HG03196 (cell line): ENCODE results near the gene SFI1.
"Not testable (repeated sequence)": the region's sequence is repeated elsewhere in the genome, so short reads cannot be mapped to it uniquely, and the experiment has no call there.

ENCODE experiments used
- ATAC-seq: cut with Tn5 transposase; IDR thresholded peaks from one replicate; pipeline ENCODE4 v1.9.1; 2021; ENCODE audit not compliant: unreplicated experiment

SFI1 gene

GRCh38 chr22:31496007-31496734, at the start of gene SFI1:
Gene SFI1 (plus strand): TSS chr22:31496536. CDS start chr22:31508285, 11,749 bp downstream.
- ATAC-seq = peak; percentile 83

- no peak for ATAC-seq
Measured at GRCh38 chr22:31446767-31447166, 49.6 kb upstream of the SFI1 start.

- ATAC-seq = no peak
Measured at GRCh38 chr22:31447337-31447736, 49.0 kb upstream of the SFI1 start.

- ATAC-seq = no peak
Measured at GRCh38 chr22:31448382-31448781, 48.0 kb upstream of the SFI1 start.

- ATAC-seq = no peak
Measured at GRCh38 chr22:31449506-31449905, 46.8 kb upstream of the SFI1 start.

- ATAC-seq = no peak
Measured at GRCh38 chr22:31451709-31452571, 44.4 kb upstream of the SFI1 start.

GRCh38 chr22:31461699-31462098, 34.6 kb upstream of the SFI1 start:
- no peak for ATAC-seq

- ATAC-seq = no peak
Measured at GRCh38 chr22:31465307-31465706, 31.0 kb upstream of the SFI1 start.

- no peak for ATAC-seq
Measured at GRCh38 chr22:31474743-31475142, 21.6 kb upstream of the SFI1 start.

GRCh38 chr22:31475800-31476199, 20.5 kb upstream of the SFI1 start:
- ATAC-seq = no peak

GRCh38 chr22:31477329-31477728, 19.0 kb upstream of the SFI1 start:
- peak; percentile 74 for ATAC-seq

- no peak for ATAC-seq
Measured at GRCh38 chr22:31481129-31481528, 15.2 kb upstream of the SFI1 start.

GRCh38 chr22:31482470-31482869, 13.9 kb upstream of the SFI1 start:
- not testable (repeated sequence) for ATAC-seq

- not testable (repeated sequence) for ATAC-seq
Measured at GRCh38 chr22:31486369-31486768, 10.0 kb upstream of the SFI1 start.

- no peak for ATAC-seq
Measured at GRCh38 chr22:31486951-31487350, 9.4 kb upstream of the SFI1 start.

GRCh38 chr22:31488346-31488883, 7.9 kb upstream of the SFI1 start:
- no peak for ATAC-seq

- peak; percentile 15 for ATAC-seq
Measured at GRCh38 chr22:31488988-31489617, 7.2 kb upstream of the SFI1 start.

- ATAC-seq = peak; percentile 40
Measured at GRCh38 chr22:31489632-31490495, 6.5 kb upstream of the SFI1 start, which contains the start of gene EIF4ENIF1. Gene EIF4ENIF1 (minus strand): TSS chr22:31489842. CDS start chr22:31488718, 1,124 bp downstream.

GRCh38 chr22:31490496-31490925, 5.8 kb upstream of the SFI1 start:
- peak; percentile 51 for ATAC-seq
